Femur (tissue), 1 donor: ENCODE data around the gene DYNC2H1.
"Not testable (repeated sequence)": the region's sequence is repeated elsewhere in the genome, so short reads cannot be mapped to it uniquely, and the experiment has no call there.

Experiments used
- DNase-seq: peaks from one replicate; pipeline ENCODE4 v3.0.0-alpha.2; 2017

DYNC2H1 gene

GRCh38 chr11:103374227-103374626, 265.0 kb downstream of the DYNC2H1 start:
- DNase-seq, result not testable (repeated sequence)

GRCh38 chr11:103378931-103379330, 269.7 kb downstream of the DYNC2H1 start:
- DNase-seq, result no peak

DNA sequence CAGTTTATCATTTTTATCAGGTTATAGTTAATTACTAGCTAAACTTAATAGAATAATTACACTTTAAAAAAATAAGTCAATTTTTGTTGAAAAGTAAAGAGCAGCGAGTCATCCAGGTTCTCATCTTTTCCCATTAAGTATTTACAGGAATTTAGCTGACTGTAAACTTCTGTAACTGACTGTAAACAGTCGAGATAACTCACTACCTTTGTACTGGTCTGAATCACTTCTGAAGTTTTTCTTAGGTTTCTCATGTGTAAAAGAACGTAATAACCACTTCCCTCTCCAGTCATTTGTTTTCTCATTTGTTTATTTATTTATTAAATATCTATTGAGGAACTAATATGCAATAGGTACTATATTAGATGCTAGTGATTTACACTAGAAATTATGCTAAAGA, 270.8 kb downstream of the DYNC2H1 start:
- no peak for DNase-seq

DNA sequence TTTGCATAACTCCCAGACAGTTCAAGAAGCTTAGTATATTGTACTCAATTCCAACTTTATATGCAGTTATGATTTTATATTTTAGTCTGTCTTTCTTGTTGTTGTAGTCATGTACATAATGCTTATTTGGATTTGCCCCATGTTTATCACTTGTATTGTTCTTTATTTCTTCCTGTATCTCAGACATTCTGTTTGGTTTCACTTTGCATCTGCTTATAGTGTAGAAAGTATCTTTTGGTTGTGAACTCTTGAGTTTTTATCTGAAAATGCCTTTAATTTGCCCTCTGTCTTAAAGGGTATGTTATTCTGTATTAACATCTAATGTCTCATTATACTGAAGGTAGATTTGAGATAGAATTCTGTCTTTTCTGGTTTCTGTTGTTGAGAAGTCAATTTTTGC, 275.4 kb downstream of the DYNC2H1 start:
- DNase-seq, result no peak

- DNase-seq, result no peak
Measured at GRCh38 chr11:103395612-103396011, 286.4 kb downstream of the DYNC2H1 start.

DNA sequence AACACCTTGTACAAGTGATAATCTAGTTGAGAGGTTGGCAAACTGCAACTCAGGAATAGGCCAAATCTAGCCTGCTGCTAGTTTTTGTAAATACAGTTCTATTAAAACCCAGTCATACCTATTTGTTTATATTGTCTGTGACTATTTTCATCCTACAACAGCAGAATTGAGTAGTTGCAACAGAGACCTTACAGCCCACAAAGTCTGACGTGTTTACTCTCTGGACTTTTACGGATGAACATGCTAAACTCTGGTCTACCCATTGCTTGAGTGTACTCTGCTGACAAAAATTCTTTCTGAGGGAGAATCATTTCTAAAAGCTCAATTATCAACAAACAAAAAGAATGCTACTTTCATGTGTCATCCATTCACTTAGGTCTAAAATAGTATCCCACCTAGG, 287.0 kb downstream of the DYNC2H1 start:
- DNase-seq, result no peak

GRCh38 chr11:103397369-103397768, 288.1 kb downstream of the DYNC2H1 start:
- no peak for DNase-seq

GRCh38 chr11:103398829-103399228, 289.6 kb downstream of the DYNC2H1 start:
- no peak for DNase-seq

DNA sequence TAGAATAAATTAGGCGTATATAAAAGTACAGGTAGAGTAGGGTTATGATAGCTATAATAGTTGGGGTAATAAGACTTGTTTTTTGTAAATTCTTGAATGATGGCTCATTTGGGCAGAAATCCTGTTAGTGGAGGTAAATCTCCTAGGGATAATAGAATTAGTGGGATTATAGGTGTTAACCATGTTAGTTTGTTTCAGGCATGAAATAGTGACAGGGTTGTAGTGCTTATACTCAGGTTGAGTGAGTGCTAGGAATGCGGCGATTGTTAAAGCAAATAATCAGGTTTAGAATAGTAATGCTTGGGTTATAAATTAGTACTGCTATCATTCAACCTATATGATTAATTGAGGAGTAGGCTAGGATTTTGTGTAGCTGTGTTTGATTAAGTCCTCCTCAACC, 297.1 kb downstream of the DYNC2H1 start:
- no peak for DNase-seq

DNA sequence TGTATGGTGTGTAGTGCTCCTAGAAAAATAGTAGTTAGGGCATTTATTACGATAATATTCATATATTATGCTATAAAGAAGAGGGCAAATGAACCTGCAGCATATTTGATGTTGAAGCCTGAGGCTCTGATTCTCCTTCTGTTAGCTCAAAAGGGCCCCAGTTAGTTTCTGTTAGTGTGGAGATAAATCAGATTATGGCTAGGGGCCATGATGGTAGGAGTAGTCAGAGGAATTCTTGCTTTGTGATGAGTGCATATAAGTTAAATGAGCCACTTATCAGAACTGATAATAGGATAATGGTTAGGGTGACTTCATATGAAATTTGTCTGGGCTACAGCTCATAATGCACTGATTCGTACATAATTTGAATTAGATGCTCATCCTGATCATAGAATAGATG, 298.4 kb downstream of the DYNC2H1 start:
- DNase-seq, result no peak

GRCh38 chr11:103413266-103413888, 304.2 kb downstream of the DYNC2H1 start:
- no peak for DNase-seq

- no peak for DNase-seq
Measured at GRCh38 chr11:103418014-103418413, 308.8 kb downstream of the DYNC2H1 start.

DNA sequence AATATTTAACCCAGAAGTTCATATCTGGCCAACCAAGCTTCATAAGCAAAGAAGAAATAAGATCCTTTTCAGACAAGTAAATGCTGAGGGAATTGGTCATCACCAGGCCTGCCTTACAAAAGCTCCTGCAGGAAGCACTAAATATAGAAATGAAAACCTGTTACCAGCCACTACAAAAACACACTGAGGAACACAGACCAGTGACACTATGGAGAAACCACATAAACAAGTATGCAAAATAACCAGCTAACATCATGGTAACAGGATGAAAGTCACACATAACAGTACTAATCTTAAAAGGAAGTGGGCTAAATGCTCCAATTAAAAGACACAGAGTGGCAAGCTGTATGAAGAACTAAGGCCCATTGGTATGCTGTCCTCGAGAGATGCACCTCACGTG, 311.4 kb downstream of the DYNC2H1 start:
- no peak for DNase-seq

DNA sequence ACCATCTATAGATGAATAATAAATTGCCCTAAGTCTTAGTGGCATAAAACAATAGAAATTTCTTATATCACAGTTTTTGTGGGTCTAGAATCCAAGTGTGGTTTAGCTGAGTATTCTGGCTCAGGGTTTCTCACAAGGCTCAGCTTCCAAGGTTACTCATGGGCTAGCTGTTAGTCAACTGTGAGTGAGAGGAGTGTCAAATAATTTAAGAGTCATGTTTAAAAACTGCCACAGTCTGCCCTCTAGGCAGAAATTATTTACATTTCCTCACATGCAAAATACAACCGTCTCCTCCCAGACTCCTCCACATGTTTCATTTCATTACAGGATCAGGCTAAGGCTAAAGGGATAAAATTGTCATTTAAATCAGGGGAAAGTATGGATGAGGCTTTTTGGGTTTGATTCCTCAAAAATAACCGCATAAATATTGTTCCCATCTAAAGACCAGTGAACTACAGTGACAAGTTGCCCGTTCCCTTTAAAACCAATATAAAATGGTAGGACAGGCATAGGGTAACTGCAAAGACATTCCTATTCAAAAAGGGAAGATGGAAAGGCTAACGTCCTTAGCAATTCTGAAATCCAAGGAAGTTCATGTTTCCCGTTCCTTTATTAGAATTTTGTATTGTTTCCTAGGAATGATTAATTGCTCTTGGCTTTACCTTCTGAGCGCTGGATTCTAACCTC, 324.3 kb downstream of the DYNC2H1 start:
- DNase-seq, result no peak

GRCh38 chr11:103434073-103434411, 324.8 kb downstream of the DYNC2H1 start:
- no peak for DNase-seq

DNA sequence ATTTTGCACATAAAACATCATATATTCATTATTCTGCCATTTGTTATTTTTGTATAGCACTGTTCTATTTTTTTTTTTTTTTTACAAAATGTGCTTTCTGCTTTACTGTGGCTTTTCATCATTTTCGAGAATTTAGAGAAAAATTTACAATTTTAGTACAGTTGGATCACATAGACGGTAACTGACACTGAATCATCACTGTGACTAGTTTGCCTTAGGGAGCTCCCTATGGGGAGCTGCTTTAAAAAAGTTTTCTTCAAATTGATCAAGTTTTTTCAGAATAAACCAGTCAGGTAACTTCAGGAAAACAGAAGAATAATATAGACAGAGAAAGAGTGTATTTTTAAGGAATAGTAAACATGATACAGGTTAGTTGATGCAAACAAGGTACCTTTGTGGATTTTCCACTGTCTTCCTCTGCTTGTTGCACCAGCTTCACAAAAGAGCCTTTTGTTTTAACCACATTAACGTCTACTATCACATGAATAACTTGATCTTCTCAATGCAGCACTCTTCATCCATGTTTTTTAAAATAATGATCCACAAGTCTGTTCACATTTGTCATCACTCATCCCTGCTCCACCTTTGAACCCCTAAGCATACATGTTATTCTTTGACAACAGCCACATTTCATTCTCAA, 327.0 kb downstream of the DYNC2H1 start:
- no peak for DNase-seq

GRCh38 chr11:103441021-103441420, 331.8 kb downstream of the DYNC2H1 start:
- DNase-seq, result no peak

DNA sequence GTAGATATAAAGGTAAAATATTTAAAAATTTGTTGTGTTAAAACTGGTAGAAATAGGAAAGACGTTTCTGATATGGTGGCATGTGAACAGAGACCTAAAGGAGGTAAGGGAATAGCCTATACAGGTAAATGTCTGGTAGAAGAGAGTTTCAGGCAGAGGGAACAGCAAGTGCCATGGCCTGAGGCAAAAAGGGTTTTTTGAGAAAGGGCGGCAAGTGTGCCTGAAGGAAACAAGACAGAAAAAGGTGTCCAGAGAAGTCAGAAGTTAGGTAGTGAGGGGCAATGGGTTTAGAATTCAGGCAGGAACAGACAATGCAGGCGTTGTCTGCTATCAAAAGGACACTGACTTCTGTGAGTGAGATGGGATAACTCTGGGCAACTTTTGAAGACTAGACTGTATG, 339.7 kb downstream of the DYNC2H1 start:
- DNase-seq, result no peak

DNA sequence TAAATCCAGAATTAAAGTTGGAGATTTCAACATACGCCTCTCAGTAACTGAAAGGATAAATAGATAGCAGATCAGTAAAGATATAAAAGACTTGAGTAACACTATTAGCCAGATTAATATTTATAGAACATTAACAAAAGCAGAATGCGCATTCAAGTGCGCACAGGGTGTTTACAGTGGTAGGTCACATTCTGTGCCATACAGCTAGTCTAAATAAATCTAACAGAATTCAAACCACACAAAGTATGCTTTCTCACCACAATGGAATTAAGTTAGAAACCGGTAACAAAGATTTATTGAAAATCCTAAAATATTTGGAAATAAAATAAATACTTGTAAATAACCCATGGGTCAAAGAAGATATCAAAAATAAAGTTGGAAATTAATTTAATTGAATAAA, 341.0 kb downstream of the DYNC2H1 start:
- no peak for DNase-seq

DNA sequence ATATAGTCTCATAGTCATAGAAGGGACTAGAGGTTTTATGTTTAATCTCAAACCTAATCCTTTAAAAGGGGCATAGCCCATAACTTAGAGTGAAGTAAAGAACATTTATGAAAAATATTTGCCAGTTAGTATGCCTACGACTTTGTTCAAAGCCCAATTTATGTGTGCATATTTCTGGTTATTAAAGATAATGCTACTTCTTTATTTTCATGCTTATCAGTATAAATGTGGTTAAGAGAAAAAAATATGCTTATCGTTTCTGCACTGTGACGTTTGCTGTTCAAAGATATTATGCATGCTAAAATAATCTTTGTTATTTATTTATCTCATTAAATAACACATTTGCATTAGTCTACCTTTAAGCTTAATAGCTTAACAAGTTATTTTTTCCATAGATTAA, 343.9 kb downstream of the DYNC2H1 start:
- DNase-seq, result no peak

GRCh38 chr11:103453915-103454709, 344.9 kb downstream of the DYNC2H1 start:
- DNase-seq, result no peak

- no peak for DNase-seq
Measured at GRCh38 chr11:103464420-103464819, 355.2 kb downstream of the DYNC2H1 start.

DNA sequence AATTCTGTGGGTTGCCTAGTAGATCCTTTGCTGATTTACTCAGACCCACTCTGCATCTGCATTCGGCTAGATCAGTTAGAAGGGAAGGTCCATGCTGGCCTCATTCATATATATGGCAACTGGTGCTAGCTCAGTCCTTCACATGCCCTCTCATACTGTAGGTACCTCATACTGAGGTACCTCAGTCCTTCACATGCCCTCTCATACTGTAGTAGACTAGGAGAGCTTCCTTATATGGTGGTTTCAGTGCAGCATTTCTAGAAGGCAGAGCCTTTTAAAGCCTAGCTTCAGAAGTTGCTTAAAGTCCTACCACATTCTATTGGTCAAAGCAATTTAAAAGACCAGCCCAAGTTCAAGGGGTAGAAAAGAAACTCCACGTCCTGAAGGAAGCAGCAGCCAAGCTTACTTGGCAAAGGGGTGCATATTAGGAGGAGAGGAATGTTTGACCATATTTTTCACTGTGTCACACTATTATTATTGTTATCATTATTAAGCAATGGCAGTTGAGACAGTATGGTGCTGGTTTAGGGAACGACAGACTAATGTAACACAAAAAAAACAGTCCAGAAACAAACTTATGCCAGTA, 356.4 kb downstream of the DYNC2H1 start:
- no peak for DNase-seq
